GM19324 (cell line): Measurements from ENCODE around the gene MAPK9.

Source experiments
- ATAC-seq: cut with Tn5 transposase; IDR thresholded peaks from one replicate; pipeline ENCODE4 v1.9.1; 2021; ENCODE audit warnings: mild to moderate bottlenecking, moderate library complexity; ENCODE audit not compliant: unreplicated experiment, low FRiP score

The MAPK9 gene

DNA sequence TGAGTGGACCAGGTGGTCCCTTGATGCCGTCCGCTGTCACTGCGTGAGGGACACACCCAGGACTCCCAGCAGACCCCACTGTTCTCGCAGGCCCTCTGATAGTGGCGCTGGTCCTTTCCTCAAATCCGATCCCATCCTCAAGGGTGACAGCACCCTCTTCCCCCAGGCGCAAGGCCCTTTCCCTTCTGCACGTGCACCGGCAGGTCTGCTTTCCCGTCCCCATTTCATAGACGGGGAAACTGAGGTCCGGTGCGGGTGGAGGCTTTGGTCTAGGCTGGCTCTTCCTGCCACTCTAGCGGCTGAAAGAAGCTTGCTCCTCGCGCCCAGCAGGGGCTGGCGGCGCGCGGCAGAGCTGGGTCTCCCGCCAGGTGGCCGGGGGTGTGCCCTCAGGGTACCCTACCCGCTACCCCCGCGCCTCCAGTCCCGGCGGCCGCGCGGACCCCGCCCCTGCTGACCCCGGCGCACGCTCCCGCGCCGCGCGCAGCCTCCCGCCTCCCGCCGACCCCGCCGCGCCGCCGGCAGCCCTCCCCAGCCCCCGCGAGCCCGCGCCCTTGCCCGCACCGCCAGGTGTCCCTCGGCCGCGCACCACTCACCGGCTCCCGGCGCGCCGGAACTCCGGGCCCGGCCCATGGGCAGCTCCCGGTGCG, 83.3 kb downstream of the MAPK9 start:
- ATAC-seq, result no peak

DNA sequence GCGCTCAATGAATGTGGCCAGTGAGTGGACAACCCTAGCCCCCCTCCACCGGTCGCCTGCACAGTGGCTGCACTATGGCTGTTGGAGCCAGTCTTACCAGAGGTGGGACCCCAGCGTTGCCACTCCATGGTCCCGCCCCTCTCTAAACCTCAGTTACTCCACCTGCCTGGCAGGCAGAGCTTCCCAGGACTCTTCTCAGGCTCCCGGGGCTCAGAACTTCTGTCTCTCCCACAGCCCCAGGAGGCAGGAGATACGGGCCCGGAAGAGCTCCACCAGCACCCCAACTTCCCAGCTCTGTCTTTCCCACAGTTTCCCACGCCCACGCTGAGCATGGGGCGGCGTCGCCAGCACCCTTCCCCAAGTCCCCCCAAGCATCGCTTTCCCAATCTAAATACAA, 83.8 kb downstream of the MAPK9 start:
- ATAC-seq, result no peak

DNA sequence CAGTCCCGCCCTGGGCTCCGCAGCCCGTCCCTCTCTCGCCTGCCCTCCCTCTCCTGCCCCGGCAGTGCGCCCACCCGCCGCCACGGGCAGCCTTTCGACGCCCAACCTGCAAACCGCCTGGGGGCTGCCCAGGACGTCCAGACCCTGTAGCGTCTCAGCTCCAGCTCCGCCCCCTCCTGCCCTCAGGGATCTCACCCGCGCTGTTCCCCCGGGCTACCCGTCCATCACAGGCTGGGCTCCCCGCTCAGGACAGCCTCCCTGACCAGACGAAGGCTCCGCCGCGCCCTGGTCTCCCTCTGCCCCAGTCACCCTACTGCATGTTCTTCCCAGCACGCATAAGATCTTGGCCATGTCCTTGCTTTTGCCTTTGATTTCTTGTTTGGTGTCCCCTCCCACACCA, 84.3 kb downstream of the MAPK9 start:
- no peak for ATAC-seq

- ATAC-seq, result no peak
Measured at GRCh38 chr5:180206993-180207392, 84.9 kb downstream of the MAPK9 start.

DNA sequence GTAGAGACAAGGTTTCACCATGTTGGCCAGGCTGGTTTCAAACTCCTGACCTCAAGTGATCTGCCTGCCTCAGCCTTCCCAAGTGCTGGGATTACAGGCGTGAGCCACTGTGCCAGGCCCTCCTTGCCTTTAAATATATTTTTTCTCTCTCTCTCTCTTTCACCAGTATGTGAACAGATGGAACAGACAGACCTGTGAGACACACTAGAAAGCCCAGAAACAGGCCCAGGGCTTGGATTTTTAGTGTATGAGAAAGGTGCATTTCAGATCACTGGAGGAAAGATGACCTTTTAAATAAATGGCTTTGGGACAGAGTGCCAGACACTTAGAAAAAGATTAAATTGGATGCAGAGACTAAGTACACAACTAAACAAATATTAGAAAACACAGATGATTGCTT, 86.0 kb downstream of the MAPK9 start:
- ATAC-seq, result no peak

DNA sequence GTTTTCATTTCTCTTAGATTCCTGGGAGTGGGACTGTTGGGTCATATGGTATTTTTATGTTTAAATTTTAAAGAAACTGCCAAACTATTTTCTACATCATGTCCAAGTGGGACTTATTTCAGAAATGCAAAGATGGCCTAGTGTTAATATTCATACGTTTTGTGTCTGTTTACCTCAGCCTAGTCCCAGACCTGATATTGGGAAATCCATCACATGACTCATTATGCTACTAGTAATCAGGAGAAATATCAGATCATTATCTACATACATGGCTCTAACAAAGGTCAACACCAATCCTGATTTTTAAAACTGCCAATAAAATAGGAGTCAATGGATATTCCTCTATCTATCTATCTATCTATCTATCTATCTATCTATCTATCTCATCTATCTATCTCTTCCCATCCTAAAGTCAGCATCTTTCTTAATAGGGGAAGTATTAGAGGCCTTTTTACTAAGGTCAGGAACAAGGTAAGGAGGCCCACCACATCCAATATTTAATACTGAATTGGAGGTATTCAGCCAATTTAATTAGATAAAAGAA, 87.5 kb downstream of the MAPK9 start:
- no peak for ATAC-seq

DNA sequence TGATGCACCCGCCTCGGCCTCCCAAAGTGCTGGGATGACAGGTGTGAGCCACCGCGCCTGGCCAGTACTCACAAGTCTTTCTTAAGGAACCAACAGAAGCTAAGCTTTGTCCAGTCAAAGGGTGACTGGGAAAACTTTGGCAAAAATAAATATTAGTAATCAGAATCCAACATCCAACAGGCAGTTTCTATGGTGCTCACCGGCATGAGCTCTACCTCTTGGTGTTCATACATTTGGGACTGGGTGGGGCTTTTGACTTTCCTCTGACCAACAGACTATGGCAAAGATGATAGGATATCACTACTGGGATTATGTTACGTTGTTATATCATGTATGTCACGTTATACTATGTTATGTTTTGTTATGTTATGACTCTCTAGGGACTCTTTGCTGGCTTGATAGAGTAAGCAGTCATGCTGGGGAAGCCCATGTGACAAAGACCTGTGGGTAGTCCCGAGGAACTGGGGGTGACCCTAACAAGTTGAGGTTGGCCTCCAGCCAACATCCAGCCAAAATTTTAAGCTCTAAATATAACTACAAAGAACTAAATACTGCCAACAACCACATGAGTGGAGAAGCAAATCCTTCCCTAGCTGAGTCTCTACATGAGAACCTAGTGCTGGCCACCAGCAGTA, 88.8 kb downstream of the MAPK9 start:
- no peak for ATAC-seq

DNA sequence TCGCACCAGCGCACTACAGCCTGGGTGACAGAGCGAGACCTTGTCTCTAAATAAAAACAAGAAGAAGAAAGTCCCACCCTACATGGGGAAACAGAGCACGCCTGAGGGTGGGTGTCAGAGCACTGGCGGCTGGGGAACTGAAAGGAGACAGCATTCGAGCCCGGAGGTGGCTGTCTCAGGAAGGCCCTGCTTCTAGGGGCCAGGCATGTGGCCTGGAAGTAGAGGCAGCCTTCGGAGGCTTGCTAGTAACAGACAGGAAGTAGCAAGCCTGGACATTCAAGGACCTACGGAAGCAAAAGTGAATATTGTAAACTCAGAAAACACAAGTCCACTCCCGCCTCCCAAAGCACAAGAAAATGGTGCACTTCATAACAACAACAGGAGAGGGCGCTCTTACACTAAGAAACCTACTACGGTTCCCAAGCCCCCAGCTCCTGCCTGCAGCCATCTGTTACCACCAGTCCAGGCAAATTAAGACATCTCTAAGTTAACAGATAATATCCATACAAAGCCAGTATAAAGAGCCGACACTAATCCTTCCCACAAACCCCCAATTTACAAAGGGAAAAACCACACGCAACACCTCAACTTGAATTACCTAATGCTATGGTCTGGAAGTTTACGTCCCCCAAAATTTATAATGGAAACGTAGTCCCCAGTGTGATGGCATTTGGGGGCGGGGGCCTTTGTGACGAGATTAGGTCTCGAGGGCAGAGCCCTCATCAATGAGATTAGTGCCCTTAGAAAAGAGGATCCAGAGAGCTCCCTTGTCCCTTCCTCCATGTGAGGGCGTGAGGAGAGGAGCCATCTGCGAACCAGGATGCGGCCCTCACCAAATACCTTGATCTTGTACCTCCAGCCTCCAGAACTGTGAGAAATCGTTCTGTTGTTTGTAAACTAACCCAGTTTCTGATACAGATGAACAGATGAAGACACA, 90.6 kb downstream of the MAPK9 start:
- ATAC-seq, result no peak

GRCh38 chr5:180199390-180199789, 92.5 kb downstream of the MAPK9 start:
- no peak for ATAC-seq

DNA sequence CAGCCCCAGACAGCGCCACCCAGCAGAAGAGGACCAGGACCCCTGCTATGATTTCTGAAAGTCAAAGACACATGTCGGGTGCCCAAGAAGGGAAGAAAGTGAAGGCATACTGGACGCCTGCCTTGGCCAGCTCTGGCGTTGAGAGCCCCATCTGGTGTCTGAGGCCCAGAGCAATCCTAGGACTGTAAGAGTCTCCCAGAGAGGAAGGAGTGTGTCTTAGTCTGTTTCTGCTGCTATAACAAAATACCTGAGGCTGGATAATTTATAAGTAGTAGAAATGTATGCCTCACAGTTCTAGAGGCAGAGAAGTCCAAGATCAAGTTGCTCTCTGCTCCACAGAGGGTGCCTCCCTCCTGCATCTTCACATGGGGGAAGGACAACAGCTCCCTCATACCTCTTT, 93.7 kb downstream of the MAPK9 start:
- ATAC-seq, result no peak

- ATAC-seq, result no peak
Measured at GRCh38 chr5:180197016-180197702, 94.7 kb downstream of the MAPK9 start.

DNA sequence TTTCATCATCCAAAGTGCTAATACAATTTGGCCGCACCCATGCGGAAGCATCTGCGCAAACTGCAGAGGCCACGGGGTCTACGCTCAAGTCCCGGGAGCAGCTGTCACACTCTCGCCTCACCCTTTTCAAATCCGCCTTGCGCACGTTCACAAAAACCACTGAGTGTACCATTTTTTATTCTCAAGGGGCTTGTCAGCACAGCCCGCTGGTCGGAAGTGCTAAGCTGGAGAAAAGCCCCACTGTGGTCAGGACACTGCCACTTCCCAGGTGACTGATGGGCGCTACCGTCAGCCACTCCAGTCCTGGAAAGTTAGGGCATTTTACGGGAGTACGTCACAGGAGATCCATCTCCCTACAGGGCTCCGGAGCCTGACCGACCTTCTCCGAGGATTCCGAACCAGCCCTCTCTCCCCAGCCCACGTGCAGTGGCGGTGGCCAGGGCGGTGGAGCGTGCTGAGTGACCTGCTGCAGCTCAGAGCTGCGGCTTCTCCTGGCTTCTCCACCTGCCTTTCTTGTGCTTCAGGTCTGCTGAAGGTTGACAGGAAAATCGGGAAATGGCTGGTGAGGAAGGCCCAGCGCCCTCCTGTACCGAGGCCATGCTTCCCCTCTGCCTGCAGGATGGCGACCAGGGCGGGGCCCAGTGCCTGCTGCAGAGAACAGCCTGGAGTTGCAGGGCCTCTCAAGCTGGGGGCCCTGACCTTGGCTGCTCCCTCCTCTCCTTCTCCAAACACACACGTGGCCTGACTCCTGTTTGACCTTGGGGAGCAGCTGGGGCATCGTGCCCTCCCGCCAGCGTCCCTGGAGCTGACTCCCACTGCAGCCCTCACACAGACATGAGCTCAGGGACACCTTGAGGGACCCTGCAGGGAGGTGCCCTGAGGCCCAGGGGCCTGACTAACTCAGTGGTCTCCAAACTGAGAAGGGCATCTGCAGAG, 97.2 kb downstream of the MAPK9 start:
- ATAC-seq, result no peak

DNA sequence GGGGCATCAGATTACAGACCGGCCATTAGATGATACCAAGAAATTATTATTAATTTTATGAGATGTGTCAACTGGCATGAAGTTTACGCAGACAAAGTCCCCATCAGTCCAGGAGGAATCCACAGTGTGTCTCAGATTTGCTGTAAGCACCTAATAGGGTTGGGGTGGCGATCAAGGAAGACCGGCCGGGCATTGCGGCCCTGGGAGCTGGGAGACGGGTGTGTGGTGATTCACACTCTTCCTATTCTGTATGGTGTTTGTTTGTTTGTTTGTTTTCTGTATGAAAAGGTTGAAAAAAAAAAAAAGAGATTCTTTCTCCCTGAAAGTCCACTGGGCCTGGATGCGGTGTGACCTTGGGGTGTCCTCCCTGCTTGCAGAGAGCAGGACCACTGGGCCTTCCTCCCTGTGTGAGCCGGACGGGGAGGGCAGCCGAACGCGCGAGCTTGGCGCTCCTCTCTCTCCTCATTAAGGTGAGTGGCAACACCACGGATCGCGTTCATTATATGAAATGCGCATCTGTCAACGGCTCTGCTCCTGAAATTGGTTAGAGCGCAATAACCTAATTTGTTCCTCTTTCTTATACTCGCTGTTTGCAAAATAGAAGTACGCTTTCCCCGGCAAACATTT, 98.0 kb downstream of the MAPK9 start:
- ATAC-seq, result no peak

- ATAC-seq, result no peak
Measured at GRCh38 chr5:180191716-180192115, 100.2 kb downstream of the MAPK9 start.

- no peak for ATAC-seq
Measured at GRCh38 chr5:180187767-180188166, 104.1 kb downstream of the MAPK9 start.
